Erythroblast (primary cell): ENCODE results near the gene CMIP.

ENCODE experiments used
- GATA1 ChIP-seq: IDR thresholded peaks from 2 replicates; pipeline ENCODE4 v1.6.1; 2011; ENCODE audit warnings: low read depth, mild to moderate bottlenecking, control low read depth, low read length, moderate library complexity
- POLR2A ChIP-seq: IDR thresholded peaks from 2 replicates; pipeline ENCODE4 v1.6.1; 2011; ENCODE audit warnings: mild to moderate bottlenecking, low read length

- TF ChIP-seq POLR2A (no peak), GATA1 (no peak)
These were observed 72.0 kb downstream of the CMIP start for GRCh38 chr16:81516478-81517149.
